H9 (cell line): Measurements from ENCODE around the gene ACTN1. TPM values are rescaled to one million over a fixed set of nuclear protein-coding genes. Genes with fewer than 3 reads are reported as not detected.

Experiments used
- DNase-seq: peaks from one replicate; pipeline ENCODE4 v3.0.0-alpha.2; 2017
- H2AFZ ChIP-seq: one replicate; pipeline ENCODE4 v1.6.1; 2013; ENCODE audit warnings: mild to moderate bottlenecking, low read length, control low read depth, moderate library complexity
- H2AK5ac ChIP-seq: 2 replicates; pipeline ENCODE4 v1.6.1; 2013; ENCODE audit warnings: low read length, control low read depth, mixed read lengths; ENCODE audit not compliant: insufficient read length
- H2BK120ac ChIP-seq: one replicate; pipeline ENCODE4 v1.6.1; 2013; ENCODE audit warnings: low read depth, mild to moderate bottlenecking, low read length, control low read depth, inconsistent platforms; ENCODE audit not compliant: poor library complexity, severe bottlenecking
- H2BK12ac ChIP-seq: 2 replicates; pipeline ENCODE4 v1.6.1; 2013; ENCODE audit warnings: low read length, control low read depth, mixed read lengths, low read depth; ENCODE audit not compliant: insufficient read length
- H2BK15ac ChIP-seq: 2 replicates; pipeline ENCODE4 v1.6.1; 2013; ENCODE audit warnings: low read depth, low read length, control low read depth
- H2BK20ac ChIP-seq: one replicate; pipeline ENCODE4 v1.6.1; 2013; ENCODE audit warnings: low read depth, mild to moderate bottlenecking, low read length, control low read depth, inconsistent platforms; ENCODE audit not compliant: poor library complexity, severe bottlenecking
- H2BK5ac ChIP-seq: 2 replicates; pipeline ENCODE4 v1.6.1; 2013; ENCODE audit warnings: low read length, control low read depth, mixed read lengths; ENCODE audit not compliant: insufficient read length
- H3K14ac ChIP-seq: 2 replicates; pipeline ENCODE4 v1.6.1; 2013; ENCODE audit warnings: low read length, control low read depth; ENCODE audit not compliant: insufficient read depth
- H3K18ac ChIP-seq: 2 replicates; pipeline ENCODE4 v1.6.1; 2013; ENCODE audit warnings: low read depth, mild to moderate bottlenecking, mixed read lengths, low read length, control low read depth; ENCODE audit not compliant: insufficient read length
- H3K23ac ChIP-seq: 2 replicates; pipeline ENCODE4 v1.6.1; 2013; ENCODE audit warnings: low read length, control low read depth, mixed read lengths, low read depth; ENCODE audit not compliant: insufficient read length
- H3K23me2 ChIP-seq: 2 replicates; pipeline ENCODE4 v1.6.1; 2013; ENCODE audit warnings: low read depth, mild to moderate bottlenecking, mixed read lengths, low read length, control low read depth; ENCODE audit not compliant: insufficient read length, poor library complexity, severe bottlenecking
- H3K27ac ChIP-seq: 2 replicates; pipeline ENCODE4 v1.5.1; 2013; ENCODE audit warnings: low read length, control low read depth, mixed read lengths, low read depth; ENCODE audit not compliant: insufficient read length
- H3K27me3 ChIP-seq: 2 replicates; pipeline ENCODE4 v1.6.1; 2013; ENCODE audit warnings: low read length, control low read depth, inconsistent platforms; ENCODE audit not compliant: insufficient read depth
- H3K4ac ChIP-seq: 2 replicates; pipeline ENCODE4 v1.6.1; 2013; ENCODE audit warnings: low read depth, mild to moderate bottlenecking, control low read depth, inconsistent platforms, low read length, moderate library complexity
- H3K4me1 ChIP-seq: 2 replicates; pipeline ENCODE4 v1.6.1; 2013; ENCODE audit warnings: low read length, control low read depth, inconsistent platforms; ENCODE audit not compliant: insufficient read depth
- H3K4me2 ChIP-seq: 2 replicates; pipeline ENCODE4 v1.6.1; 2013; ENCODE audit warnings: low read length, control low read depth, mixed read lengths; ENCODE audit not compliant: insufficient read length, insufficient read depth
- H3K56ac ChIP-seq: 2 replicates; pipeline ENCODE4 v1.6.1; 2013; ENCODE audit warnings: low read depth, mild to moderate bottlenecking, mixed read lengths, low read length, control low read depth; ENCODE audit not compliant: insufficient read length
- H3K79me1 ChIP-seq: 2 replicates; pipeline ENCODE4 v1.6.1; 2013; ENCODE audit warnings: low read depth, mild to moderate bottlenecking, moderate library complexity, low read length, control low read depth, inconsistent platforms; ENCODE audit not compliant: insufficient read depth, poor library complexity, severe bottlenecking
- H3K79me2 ChIP-seq: 2 replicates; pipeline ENCODE4 v1.6.1; 2013; ENCODE audit warnings: low read length, control low read depth, inconsistent platforms; ENCODE audit not compliant: insufficient read depth
- H3K9ac ChIP-seq: 2 replicates; pipeline ENCODE4 v1.6.1; 2013; ENCODE audit warnings: low read length, control low read depth, mixed read lengths; ENCODE audit not compliant: insufficient read length; ENCODE audit errors: extremely low read depth
- H3K9me3 ChIP-seq: one replicate; pipeline ENCODE4 v1.6.1; 2013; ENCODE audit warnings: low read depth, low read length, inconsistent platforms; ENCODE audit not compliant: control insufficient read depth
- H3T11ph ChIP-seq: one replicate; pipeline ENCODE4 v1.6.1; 2013; ENCODE audit warnings: mild to moderate bottlenecking, low read length, control low read depth, inconsistent platforms
- H4K20me1 ChIP-seq: one replicate; pipeline ENCODE4 v1.6.1; 2013; ENCODE audit not compliant: control insufficient read depth, insufficient read length, insufficient read depth
- H4K5ac ChIP-seq: 2 replicates; pipeline ENCODE4 v1.6.1; 2013; ENCODE audit warnings: low read depth, mild to moderate bottlenecking, mixed read lengths, low read length, control low read depth; ENCODE audit not compliant: insufficient read length
- H4K8ac ChIP-seq: replicated peaks from 2 replicates; pipeline ENCODE4 v1.6.1; 2013; ENCODE audit warnings: low read length, control low read depth, mixed read lengths, low read depth; ENCODE audit not compliant: insufficient read length
- H4K91ac ChIP-seq: 2 replicates; pipeline ENCODE4 v1.6.1; 2013; ENCODE audit warnings: low read depth, mild to moderate bottlenecking, moderate library complexity, mixed read lengths, low read length, control low read depth; ENCODE audit not compliant: insufficient read length
- H3K27ac Mint-ChIP-seq, 3 experiments: 2 replicates in 2 of 3; 3 replicates in 1 of 3; pipeline ENCODE4 v1.8.0; 2020 to 2021; ENCODE audit warnings: mixed read lengths in 3 of 3, mild to moderate bottlenecking in 1 of 3, moderate library complexity in 1 of 3
- H3K27me3 Mint-ChIP-seq: 2 replicates; pipeline ENCODE4 v1.8.0; 2021; ENCODE audit warnings: low read depth, mild to moderate bottlenecking, moderate library complexity, mixed read lengths
- H3K36me3 Mint-ChIP-seq, 3 experiments: 2 replicates in 2 of 3; 3 replicates in 1 of 3; pipeline ENCODE4 v1.8.0; 2020 to 2021; ENCODE audit warnings: low read depth in 3 of 3, mixed read lengths in 3 of 3; ENCODE audit not compliant: insufficient read depth in 1 of 3
- H3K4me1 Mint-ChIP-seq, 2 experiments: 2 replicates each; pipeline ENCODE4 v1.8.0; 2020; ENCODE audit warnings: mixed read lengths in 2 of 2
- H3K4me3 Mint-ChIP-seq, 2 experiments: 2 replicates in 1 of 2; 3 replicates in 1 of 2; pipeline ENCODE4 v1.8.0; 2020 to 2021; ENCODE audit warnings: mild to moderate bottlenecking in 2 of 2, mixed read lengths in 2 of 2, moderate library complexity in 1 of 2
- H3K9me3 Mint-ChIP-seq, 2 experiments: 2 replicates in 1 of 2; 3 replicates in 1 of 2; pipeline ENCODE4 v1.8.0; 2020; ENCODE audit warnings: mild to moderate bottlenecking in 2 of 2, mixed read lengths in 2 of 2, moderate library complexity in 1 of 2
- CTCF ChIP-seq: fragments of 200-600 bp; sonication (generic); conservative IDR thresholded peaks from 3 replicates; pipeline ENCODE4 v1.8.0; 2021; ENCODE audit warnings: antibody characterized with exemption, mild to moderate bottlenecking
- WGBS: extraction: QIAGEN DNeasy Blood & Tissue Kit; methylation state at CpG from one replicate; pipeline ENCODE4 v1.1.7; 2013; ENCODE audit warnings: missing lambda C conversion rate, low lambda C conversion rate, mixed read lengths; ENCODE audit not compliant: insufficient read length; ENCODE audit errors: extremely low coverage; 5-methylcytosine and 5-hydroxymethylcytosine counted together
- total RNA-seq: library from RNA; stranded (reverse); gene quantifications from 2 replicates; pipeline ENCODE4 v1.2.1, GENCODE V29; 2021

Gene ACTN1
- total RNA-seq, 1 experiment from 2014 or later = 219 TPM

GRCh38 chr14:68871392-68871791, 107.7 kb downstream of the ACTN1 start:
- Histone ChIP-seq H3T11ph (no peak overlapping the region), H3K27ac (no peak overlapping the region), H2AK5ac (no peak overlapping the region), H3K23me2 (no peaks in the 10 kb centered on the region), H2BK20ac (no peak overlapping the region), H2BK12ac (no peak overlapping the region), H3K4me2 (no peak overlapping the region), H4K5ac (no peak overlapping the region), H2BK5ac (no peak overlapping the region), H4K8ac (no peak overlapping the region), H2BK15ac (no peak overlapping the region), H3K14ac (no peak overlapping the region), H3K9ac (no peak overlapping the region), H4K91ac (no peak overlapping the region), H3K4ac (no peak overlapping the region), H4K20me1 (no peaks in the 10 kb centered on the region), H3K27me3 (no peaks in the 10 kb centered on the region), H3K23ac (no peak overlapping the region), H3K18ac (no peak overlapping the region), H3K4me1 (no peaks in the 10 kb centered on the region), H3K79me2 (no peaks in the 10 kb centered on the region), H3K79me1 (no peaks in the 10 kb centered on the region), H3K9me3 (no peaks in the 10 kb centered on the region), H3K56ac (no peak overlapping the region), H2AFZ (no peak overlapping the region), H2BK120ac (no peak overlapping the region)
- no peaks in the 10 kb centered on the region for H3K9me3 Mint-ChIP-seq
- no peak overlapping the region for H3K4me3 Mint-ChIP-seq
- no peak for DNase-seq
- H3K4me1 Mint-ChIP-seq = no peaks in the 10 kb centered on the region
- WGBS = no CpG with 5 or more reads among the region's 2 CpGs
- no peaks in the 10 kb centered on the region for H3K27me3 Mint-ChIP-seq
- H3K36me3 Mint-ChIP-seq = peaks cover 28 to 54% (median 51%) of the 10 kb centered on the region in 3 experiments
- H3K27ac Mint-ChIP-seq = peak overlapping the region in 1 of 3 experiments; percentile 84; a peak in 1 of 7 replicates
- no peak for TF ChIP-seq CTCF
